Aorta (tissue), 5 donors: ENCODE data around the gene NCS1. TPM values are rescaled to one million over a fixed set of nuclear protein-coding genes. Genes with fewer than 3 reads are reported as not detected.

ENCODE experiments used
- ATAC-seq: fragments of 200-7000 bp; cut with Tn5 transposase; one replicate; pipeline ENCODE4 v1.9.1; 2022; ENCODE audit warnings: moderate library complexity; ENCODE audit not compliant: low FRiP score
- DNase-seq, 2 donors: peaks; one replicate each; pipeline ENCODE4 v3.0.0-alpha.2; 2020
- H3K27ac ChIP-seq, 2 donors: one replicate each; pipeline ENCODE4 v1.5.1; 2013; ENCODE audit warnings: low read length in 2 of 2, mild to moderate bottlenecking in 2 of 2, moderate library complexity in 2 of 2, control low read depth in 1 of 2, inconsistent platforms in 1 of 2, low read depth in 1 of 2
- H3K27me3 ChIP-seq, 2 donors: one replicate each; pipeline ENCODE4 v1.6.1; 2013; ENCODE audit warnings: control low read depth in 1 of 2, low read length in 1 of 2, mild to moderate bottlenecking in 1 of 2, moderate library complexity in 1 of 2; ENCODE audit not compliant: insufficient read depth in 2 of 2, control insufficient read depth in 1 of 2
- H3K36me3 ChIP-seq, 2 donors: one replicate each; pipeline ENCODE4 v1.6.1; 2013; ENCODE audit warnings: control low read depth in 1 of 2, low read length in 1 of 2, mild to moderate bottlenecking in 1 of 2; ENCODE audit not compliant: insufficient read depth in 2 of 2, control insufficient read depth in 1 of 2
- H3K4me1 ChIP-seq, 2 donors: one replicate each; pipeline ENCODE4 v1.6.1; 2013; ENCODE audit warnings: low read length in 2 of 2, control low read depth in 1 of 2, mild to moderate bottlenecking in 1 of 2, moderate library complexity in 1 of 2; ENCODE audit not compliant: insufficient read depth in 2 of 2, control insufficient read depth in 1 of 2
- H3K4me3 ChIP-seq, 2 donors: one replicate each; pipeline ENCODE4 v1.5.1; 2013; ENCODE audit warnings: low read length in 2 of 2, control low read depth in 1 of 2, mild to moderate bottlenecking in 1 of 2
- H3K9me3 ChIP-seq: one replicate; pipeline ENCODE4 v1.6.1; 2013; ENCODE audit warnings: mild to moderate bottlenecking, low read length; ENCODE audit not compliant: control insufficient read depth
- WGBS, 2 donors: extraction: QIAGEN DNeasy Blood & Tissue Kit; methylation state at CpG; one replicate each; pipeline ENCODE4 v1.1.7; 2013; 5-methylcytosine and 5-hydroxymethylcytosine counted together
- intact Hi-C, 2 donors: fragments of 100-400 bp; cut with DNase I; formaldehyde crosslinking; loops; one replicate each; pipeline versions ENCODE4 v1.14.2 to v1.15.0; 2022
- polyA plus RNA-seq, 2 donors: library from polyadenylated mRNA; stranded (reverse); fragments of 200-250 nt; gene quantifications; one replicate each; pipeline ENCODE4 v1.2.3, GENCODE V29; 2013
- total RNA-seq, 2 donors: library from RNA; stranded (reverse); fragmentation: NEBNext Ultra II Directional; extraction: Animal tissue kit (Norgen Biotek cat#: 25700); gene quantifications; one replicate each; pipeline ENCODE4 v1.2.1, GENCODE V29; 2021
- donor health status: healthy with polysubstance abuse.
- donor health status: Bipolar disorder and iron deficiency.
- donor health status: DM: no; HTN: no; CAD: no.
- donor health status: DM: no; HTN: no; CAD: no.
- donor health status: DM: yes; HTN: yes; CAD: no.

The NCS1 gene
- total and polyA plus RNA-seq, 4 donors = 21.3 to 171 (median 47.4) TPM

DNA sequence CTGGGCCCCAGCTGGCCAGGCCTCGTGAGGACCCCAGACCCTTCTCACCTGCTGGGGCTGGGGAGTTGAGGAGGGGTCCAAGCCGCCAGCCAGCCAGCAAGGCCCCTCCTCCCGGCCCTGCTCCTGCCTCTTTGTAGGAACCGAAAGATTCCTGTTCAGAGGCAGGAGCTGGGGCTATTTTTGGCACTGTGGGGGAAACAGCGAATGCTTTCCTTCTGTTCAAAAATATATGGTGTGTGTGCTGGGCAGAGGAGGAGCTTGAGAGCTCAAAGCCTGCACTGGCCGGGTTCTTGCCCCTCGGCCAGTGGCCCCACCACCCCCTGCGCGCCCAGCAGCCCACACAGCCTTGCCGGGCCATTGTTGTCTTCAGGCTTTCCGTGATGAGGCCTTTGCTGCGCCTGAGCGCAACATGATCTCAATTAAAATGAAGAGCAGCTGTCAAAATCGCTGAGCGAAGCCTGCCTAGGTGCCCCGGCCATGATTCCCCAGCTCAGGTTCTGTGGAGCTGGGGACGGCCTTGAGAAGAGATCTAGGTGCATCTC, 13.4 kb downstream of the NCS1 start:
- Histone ChIP-seq H3K4me3 (no peak overlapping the region), H3K27me3 (no peaks in the 10 kb centered on the region), H3K36me3 (no peaks in the 10 kb centered on the region), H3K27ac (peak overlapping the region; percentile 76 to 96), H3K4me1 (peaks cover 0 to 4% of the 10 kb centered on the region in 2 donors), H3K9me3 (no peaks in the 10 kb centered on the region)
- 12 to 14% methylated on average over 17 of the region's 17 CpGs for WGBS, 2 donors
- intact Hi-C loops = no loop called here
- ATAC-seq (peak; percentile 45), DNase-seq (no peak)

DNA sequence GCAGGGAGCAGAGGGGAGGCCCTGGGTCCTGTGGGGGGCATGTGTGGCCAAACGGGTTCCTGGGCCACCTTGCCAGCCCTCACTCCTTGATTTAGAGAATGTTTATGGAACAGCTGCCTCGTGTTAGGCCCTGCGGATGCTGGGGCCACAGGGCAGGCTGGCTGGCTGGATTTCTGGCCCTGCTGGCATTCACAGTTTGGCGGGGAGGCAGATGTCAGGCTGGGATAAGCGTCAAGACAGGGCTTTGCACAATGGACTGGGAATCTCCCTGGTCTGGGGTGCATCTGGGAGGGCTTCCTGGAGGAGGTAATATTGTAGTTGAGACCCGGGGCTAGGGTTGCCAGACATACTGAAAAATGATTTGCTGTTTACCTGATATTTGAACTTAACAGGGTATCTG, 13.8 kb downstream of the NCS1 start:
- H3K36me3 ChIP-seq = no peaks in the 10 kb centered on the region
- H3K4me1 ChIP-seq = peaks cover 0 to 4% of the 10 kb centered on the region in 2 donors
- intact Hi-C loops = no loop called here
- ATAC-seq (no peak), DNase-seq (no peak)
- no peak overlapping the region for H3K4me3 ChIP-seq
- H3K27ac ChIP-seq = peak overlapping the region; percentile 76 to 96
- H3K9me3 ChIP-seq = no peaks in the 10 kb centered on the region
- WGBS, 2 donors = 11 to 12% methylated on average over 6 of the region's 6 CpGs
- H3K27me3 ChIP-seq = no peaks in the 10 kb centered on the region

DNA sequence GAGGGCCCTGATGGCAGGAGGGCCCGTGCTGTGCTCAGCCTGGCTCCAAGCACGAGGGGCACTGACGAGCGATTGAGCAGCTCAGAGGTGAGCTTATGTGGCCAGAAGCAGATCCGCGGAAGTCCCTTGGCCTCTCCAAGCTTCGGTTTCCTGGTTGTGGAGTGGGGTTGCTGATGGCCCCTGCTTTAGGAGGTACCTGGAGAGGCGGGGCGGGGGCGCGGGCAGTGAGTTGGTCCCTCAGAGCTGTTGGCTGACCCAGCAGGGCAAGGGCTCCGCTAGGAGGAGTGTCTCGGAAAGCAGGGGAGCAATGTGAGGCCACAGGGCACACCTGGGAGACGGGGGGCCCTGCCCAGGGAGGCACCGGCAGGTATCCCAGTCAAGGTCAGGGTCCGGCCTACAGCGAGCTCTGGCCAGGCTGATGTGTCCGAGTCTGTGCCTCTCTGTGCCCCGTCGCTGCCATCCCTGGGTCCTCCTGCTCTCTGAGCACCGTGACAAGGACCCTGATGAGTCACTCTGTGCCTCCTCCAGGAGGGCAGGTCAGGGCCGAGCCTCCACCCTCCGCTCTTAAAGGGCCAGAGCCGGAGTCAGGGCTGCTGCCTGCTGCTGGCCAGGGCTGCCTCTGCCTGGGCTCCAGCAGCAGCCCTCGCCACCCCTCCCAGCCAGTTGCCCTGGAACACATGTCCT, 14.8 kb downstream of the NCS1 start:
- peak; percentile 80 to 89 for DNase-seq
- 46 to 52% methylated on average over 21 to 25 of the region's 25 CpGs for WGBS, 2 donors
- H3K27ac ChIP-seq = peak overlapping the region; percentile 76 to 96
- ATAC-seq = peak; percentile 69
- peak overlapping the region in 1 of 2 donors; percentile 11 for H3K4me3 ChIP-seq
- intact Hi-C loops = no loop called here
- no peaks in the 10 kb centered on the region for H3K27me3 ChIP-seq
- H3K9me3 ChIP-seq = no peaks in the 10 kb centered on the region
- H3K36me3 ChIP-seq = no peaks in the 10 kb centered on the region
- H3K4me1 ChIP-seq = peaks cover 0 to 4% of the 10 kb centered on the region in 2 donors

DNA sequence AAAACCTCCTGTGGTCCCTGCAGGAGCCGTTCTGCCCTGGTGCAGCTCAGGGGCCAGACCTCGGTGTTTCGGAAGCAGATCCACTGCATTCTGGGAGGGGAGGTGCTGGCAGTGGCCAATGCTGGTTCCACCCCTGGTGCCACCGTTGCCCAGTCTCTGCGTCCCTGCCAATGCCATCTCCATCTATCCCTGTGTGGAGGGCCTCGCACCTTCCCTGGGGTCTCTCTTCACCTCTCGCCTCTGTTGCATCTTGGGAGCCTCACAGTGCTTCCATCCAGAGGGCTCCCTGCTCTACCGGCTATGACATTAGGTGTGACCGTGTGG, 15.3 kb downstream of the NCS1 start:
- Histone ChIP-seq H3K27me3 (no peaks in the 10 kb centered on the region), H3K4me1 (peaks cover 0 to 4% of the 10 kb centered on the region in 2 donors), H3K9me3 (no peaks in the 10 kb centered on the region), H3K36me3 (no peaks in the 10 kb centered on the region), H3K27ac (peak overlapping the region; percentile 4 to 76), H3K4me3 (no peak overlapping the region)
- no peak for ATAC-seq
- no peak for DNase-seq
- intact Hi-C loops = no loop called here
- WGBS, 2 donors = 23 to 31% methylated on average over 9 of the region's 9 CpGs

DNA sequence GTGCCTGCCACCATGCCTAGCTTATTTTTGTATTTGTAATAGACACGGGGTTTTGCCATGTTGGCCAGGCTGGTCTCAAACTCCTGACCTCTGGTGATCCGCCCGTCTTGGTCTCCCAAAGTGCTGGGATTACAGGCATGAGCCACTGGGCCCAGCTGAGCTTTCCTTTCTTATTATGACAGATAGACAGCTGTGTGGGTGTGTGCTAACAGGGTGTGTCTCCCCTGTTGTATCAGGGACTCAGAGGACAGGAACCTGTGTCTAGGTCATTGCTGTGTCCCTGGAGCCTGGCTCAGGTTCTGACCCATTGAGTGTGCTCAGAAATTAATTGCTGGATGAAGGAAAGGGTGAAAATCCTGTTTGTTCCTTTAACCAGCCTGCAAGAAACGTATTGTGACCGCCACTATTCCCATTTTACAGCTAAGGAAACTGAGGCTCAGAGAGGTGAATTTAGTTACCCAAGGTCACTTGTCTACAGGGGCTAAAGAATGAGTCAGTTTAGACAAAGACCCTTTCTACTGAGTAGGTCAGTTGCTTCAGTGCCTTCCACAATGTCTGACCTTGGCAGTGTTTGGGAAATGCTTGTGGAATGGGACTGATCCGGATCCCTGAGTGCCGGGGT, 16.8 kb downstream of the NCS1 start:
- H3K36me3 ChIP-seq = no peaks in the 10 kb centered on the region
- ATAC-seq (no peak), DNase-seq (no peak)
- no peak overlapping the region for H3K4me3 ChIP-seq
- WGBS, 2 donors = 85 to 87% methylated on average over 7 of the region's 7 CpGs
- intact Hi-C loops = no loop called here
- peaks cover 0 to 4% of the 10 kb centered on the region in 2 donors for H3K4me1 ChIP-seq
- H3K9me3 ChIP-seq = no peaks in the 10 kb centered on the region
- H3K27ac ChIP-seq = no peak overlapping the region
- H3K27me3 ChIP-seq = no peaks in the 10 kb centered on the region

DNA sequence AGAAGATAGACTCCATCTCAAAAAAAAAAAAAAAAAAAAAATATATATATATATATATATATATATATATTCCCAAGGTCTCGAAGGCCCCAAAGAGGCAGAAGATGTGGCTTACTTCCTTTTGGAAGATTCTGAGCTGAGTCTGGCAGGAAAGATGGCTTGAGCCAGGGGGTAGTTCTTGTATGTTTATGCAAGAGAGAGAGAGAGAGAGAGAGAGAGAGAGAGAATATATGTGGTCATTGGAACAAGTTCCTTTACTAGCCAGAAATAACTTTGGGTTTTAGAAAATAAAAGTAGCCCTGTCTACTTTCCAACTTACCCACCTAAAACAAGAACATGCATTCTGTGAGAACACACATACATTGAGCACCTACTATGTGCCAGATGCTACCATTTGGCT, 17.6 kb downstream of the NCS1 start:
- Histone ChIP-seq H3K9me3 (no peaks in the 10 kb centered on the region), H3K27ac (no peak overlapping the region), H3K4me1 (peaks cover 0 to 4% of the 10 kb centered on the region in 2 donors), H3K4me3 (no peak overlapping the region), H3K27me3 (no peaks in the 10 kb centered on the region), H3K36me3 (no peaks in the 10 kb centered on the region)
- intact Hi-C loops = no loop called here
- 2 to 17% methylated on average over 1 of the region's 1 CpG for WGBS, 2 donors
- ATAC-seq (no peak), DNase-seq (no peak)

DNA sequence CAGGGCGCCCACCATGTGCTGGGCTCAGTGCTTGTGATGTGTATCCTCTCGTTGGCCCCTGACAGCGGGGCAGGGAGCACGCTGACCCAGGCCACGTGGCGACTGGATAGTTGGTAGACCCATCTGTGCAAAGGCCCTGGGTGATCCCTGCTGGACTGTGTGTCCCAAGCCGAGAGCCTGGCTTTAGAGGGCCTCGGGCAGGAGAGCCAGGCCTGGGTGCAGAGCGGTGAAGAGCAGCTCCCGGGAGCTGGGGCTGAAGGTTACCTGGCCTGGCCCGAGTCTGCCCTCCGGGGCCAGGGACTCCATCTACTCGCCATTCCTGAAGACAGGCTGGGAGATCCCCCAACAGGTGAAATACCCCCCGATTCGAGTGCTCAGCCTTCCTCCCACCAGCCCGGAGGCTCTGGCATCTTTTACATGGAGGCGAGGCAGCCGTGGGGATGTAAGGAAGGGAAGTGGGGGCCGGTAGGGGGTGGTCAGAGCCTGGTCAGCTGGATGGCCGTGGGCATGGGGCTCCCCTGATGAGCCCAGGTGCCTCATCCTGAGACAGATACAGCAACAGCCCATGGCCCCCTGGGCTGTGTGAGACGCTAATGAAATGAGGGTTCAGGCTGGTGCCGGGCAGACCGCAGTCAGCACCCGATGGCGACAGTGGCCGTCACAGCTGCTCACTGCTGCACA, 19.0 kb downstream of the NCS1 start:
- Histone ChIP-seq H3K4me3 (no peak overlapping the region), H3K36me3 (no peaks in the 10 kb centered on the region), H3K9me3 (no peaks in the 10 kb centered on the region), H3K27ac (no peak overlapping the region), H3K27me3 (no peaks in the 10 kb centered on the region), H3K4me1 (no peaks in the 10 kb centered on the region)
- intact Hi-C loops = no loop called here
- ATAC-seq (no peak), DNase-seq (no peak)
- 92 to 95% methylated on average over 24 to 26 of the region's 26 CpGs for WGBS, 2 donors

DNA sequence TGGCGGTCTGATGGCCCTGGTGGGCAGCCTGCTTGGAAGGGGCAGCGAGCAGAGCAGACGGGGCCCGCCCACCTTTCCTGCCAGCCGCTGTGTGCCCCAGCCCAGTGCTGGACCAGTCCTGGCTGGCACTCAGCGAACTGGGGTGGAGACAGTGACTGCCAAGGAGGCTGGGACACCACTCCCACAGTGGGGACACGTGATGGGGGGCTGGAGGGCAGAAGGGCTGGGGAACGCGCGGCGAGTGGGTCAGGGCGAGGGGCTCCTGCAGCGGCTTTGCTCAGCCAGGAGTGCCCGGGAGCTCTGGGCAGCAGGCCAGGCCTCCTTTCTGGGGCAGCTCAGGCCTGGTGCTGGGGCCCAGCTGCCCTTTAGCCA, 19.5 kb downstream of the NCS1 start:
- intact Hi-C loops = no loop called here
- ATAC-seq (no peak), DNase-seq (no peak)
- Histone ChIP-seq H3K27ac (no peak overlapping the region), H3K4me3 (no peak overlapping the region), H3K36me3 (no peaks in the 10 kb centered on the region), H3K9me3 (no peaks in the 10 kb centered on the region), H3K27me3 (no peaks in the 10 kb centered on the region), H3K4me1 (no peaks in the 10 kb centered on the region)
- WGBS, 2 donors = 72 to 73% methylated on average over 14 of the region's 14 CpGs
